CD4-positive, alpha-beta T cell treated with Interferon alpha-2 for 1 hour (primary cell): ENCODE results near the gene PRPS2.

Experiments
- DNase-seq, 2 donors: peaks; one replicate each; pipeline ENCODE4 v3.0.0-alpha.2; 2020 to 2022

Gene PRPS2

DNA sequence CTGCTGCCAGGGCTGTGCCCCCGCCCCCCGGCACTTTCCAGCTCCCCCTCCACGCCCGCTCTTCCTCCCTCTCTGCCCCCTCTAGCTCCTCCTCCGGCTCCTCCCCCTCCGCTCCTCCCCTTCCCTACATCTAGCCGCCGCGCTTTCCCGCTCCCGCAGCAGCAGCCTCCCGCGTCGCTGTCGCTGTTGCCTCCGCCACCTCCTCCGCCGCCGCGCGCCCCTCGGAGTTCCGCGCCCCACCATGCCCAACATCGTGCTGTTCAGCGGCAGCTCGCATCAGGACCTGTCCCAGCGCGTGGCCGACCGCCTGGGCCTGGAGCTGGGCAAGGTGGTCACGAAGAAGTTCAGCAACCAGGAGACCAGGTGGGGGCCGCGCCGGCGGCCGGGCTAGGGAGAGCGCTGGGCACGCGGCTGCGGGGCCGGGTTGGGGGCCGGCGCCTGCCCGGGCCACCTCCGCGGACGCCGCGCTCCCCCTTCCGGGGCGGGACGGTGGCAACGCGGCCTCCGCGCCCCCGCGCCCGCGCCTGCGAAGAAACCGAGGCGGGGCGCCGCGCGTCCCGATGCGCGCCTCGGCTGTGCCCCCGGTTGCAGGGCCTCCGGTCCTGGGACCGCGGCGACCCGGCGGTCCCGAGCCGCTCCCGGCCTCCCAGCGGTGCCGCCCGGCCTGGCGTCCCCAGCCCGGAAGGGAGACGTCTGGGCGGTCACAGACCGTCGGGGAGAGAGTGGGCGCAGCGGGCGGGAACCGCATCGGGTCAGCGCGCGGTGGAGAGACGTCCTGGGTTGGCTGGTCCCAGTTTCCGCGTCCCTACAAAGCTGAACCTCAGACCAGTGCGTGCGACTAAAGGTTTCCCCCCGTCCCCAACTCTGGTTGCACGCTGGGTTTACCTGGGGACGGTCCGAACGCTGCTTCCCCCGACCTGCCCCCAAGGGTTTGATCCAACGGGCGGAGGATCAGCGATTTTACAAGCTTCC is at the start of gene PRPS2:
Gene PRPS2 (plus strand): TSS at position 156 of the 972 bp plus-strand sequence. CDS start 86 bp downstream, at position 242.
- DNase-seq: peak; percentile 70 to 77

DNA sequence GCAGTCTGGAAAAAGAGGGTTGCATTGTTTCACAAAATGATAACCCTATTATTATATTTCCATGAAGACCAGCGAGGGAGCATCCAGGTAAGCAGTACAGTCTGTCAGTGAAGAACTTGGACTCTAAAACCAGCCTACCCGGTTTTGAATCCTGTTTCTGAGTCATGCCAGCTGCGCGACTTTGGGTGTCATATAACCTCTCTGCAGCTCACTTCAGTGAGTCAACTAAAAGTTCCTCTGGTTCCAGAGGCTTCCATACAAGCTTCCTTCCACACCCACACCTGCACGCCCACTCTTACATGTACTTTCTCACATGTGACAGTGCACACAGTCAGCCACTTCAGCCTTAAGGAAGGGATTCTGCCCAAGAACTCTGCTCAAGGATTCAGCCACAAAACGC is 49.8 kb upstream of the PRPS2 start:
- no peak for DNase-seq

DNA sequence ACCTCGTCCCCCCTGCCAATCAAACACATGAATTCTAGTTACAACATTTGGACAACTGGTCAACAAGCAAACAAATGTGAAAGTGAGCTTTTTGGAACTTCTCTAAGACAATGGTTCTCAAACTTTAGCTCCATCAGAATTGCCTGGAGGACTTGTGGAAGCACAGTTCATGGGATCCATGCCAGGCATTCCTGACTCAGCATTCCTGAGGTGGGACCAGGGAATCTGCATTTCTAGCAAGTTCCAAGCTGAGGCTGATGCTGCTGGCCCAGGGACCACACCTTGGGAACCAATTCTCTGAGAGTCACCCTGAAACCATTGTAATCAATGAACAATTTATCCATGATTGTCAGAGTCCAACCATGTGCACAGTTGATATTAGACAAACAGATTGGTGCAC is 43.8 kb upstream of the PRPS2 start:
- DNase-seq: no peak

DNA sequence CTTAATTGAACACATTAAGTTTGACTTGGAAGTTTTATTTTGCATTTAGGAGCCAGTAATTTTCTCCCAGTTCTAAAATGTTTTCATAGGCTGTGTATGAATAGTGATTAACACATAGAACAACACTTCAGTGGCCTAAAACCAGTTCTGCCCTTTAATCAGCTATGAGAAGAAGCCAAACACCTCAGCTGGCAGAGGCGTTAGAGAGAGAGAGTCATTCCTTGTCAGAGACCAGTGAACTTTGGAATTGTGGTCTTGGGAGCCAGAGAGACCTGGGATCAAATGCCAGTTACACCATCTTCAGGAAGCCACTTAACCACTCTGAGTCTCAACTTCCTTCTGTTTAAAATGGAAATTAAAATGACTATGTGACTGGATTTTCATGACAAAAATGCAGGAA is 39.3 kb upstream of the PRPS2 start:
- DNase-seq: no peak

DNA sequence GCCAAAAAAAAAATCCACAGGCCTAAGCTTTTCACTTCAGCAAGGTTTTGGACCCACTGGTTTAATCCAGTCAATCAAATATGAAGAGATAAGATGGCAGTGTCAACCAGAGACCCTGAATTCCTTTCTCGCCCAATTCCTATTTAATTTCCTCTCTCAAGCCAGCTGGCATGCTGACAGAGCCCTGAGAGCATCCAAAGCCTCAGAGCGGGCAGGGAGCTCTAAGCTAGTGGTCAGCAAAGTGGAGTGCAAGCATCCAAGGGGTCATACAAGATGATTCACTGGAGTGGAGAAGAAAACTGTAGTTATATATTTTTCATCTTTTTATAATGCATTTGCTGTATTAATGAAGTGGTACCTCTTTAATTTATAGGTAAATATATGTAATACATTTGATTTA is 37.8 kb upstream of the PRPS2 start:
- DNase-seq: no peak

DNA sequence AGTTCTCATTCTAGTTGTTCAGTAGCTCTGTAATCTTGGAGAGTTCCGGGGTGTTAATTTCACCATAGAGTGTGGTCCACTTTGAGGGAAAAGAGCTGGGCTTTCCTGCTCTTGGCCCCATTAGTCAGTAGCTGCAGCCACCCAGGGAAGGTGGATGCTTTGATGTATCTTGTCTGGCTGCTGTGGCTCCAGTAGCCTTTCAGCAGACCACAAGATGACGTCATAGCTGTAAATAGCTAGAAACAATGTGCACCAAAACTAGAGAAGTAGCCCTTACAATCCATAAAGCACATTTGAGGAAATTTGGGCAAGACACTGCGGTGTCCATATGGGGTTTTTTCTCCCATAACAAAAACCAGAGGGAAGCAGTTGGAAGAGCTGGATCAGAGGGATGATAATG is 32.9 kb upstream of the PRPS2 start:
- DNase-seq: no peak

DNA sequence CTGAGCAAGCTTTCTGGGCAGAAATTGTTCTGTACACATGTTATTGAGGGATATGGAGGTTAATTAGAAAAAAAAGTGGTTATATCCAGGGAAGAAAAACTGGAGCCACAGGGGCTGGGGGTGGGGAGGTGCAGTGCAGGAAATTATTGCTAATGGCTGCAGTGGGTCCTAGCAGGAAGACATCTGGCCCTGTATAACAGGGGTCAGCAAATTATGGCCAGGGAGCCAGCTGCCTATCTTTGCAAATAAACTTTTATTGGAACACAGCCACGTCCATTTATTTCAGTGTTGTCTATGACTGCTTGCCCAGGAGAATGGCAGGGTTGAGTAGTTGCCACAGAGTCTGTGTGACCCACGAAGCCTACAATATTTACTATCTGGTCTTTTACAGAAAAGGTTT is 23.4 kb upstream of the PRPS2 start:
- DNase-seq: no peak

DNA sequence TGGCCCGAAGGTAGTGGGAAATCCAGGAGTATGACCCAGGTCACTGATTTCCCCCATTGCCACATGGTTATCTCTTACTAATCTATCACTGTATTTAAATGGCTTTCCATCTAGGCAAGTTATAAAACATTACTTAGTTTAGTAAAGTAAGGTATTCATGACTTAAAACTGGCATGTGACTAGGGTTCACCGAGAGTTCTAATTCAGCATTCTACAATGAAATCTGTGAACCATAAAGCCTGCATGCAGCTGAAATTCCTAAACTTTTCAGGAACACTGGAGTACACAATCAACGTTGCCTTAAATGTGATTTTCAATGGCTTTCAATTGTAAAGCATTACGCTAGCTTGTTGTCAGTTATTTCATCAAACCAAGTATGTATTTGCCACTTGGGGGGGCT is 22.7 kb upstream of the PRPS2 start:
- no peak for DNase-seq

DNA sequence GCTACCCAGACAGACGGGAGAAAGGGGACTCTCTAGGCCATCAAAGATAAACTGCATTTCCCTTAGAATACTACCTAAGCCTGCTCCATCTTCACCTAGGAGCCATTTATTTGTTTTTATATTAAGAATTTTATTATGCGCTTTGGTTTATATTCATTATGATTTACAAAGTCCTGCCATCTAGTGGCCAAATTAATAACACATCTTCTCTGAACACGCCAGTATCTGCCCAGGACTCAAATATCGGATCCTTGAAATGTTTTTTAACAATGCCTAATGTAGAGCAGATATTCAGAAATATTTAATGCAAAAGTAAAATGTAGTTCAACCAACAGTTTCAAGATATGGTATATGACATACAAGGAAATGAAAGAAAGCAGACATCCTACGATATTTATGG is 20.8 kb upstream of the PRPS2 start:
- peak in 1 of 2 donors; percentile 35 for DNase-seq

DNA sequence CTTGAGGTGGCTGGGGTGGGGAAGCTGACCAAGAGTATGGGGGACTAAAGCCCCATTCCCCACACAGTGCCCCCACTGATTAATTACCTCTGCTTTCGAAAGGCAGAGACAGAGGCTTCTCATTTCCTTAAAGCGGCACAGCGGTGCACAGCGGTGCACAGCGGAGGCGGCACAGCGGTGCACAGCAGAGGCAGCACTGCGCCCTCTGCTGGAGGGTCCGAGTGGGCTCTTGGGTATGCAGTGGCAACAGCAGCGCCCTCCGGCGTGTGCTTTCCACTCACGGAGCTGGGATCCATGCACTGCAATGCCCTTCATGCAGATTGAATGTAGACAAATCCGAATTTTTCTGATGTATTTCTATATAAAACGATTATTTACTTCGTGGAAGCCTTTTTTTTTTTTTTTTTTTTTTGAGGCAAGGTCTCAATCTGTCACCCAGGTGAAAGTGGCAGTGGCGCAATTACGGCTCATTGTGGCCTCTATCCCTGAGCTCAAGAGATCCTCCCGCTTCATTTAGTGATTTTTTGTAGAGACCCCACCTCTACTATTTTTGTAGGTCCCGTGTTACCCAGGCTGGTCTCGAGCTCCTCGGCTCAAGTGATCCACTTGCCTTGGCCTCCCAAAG is 19.7 kb upstream of the PRPS2 start:
- peak; percentile 67 to 74 for DNase-seq

DNA sequence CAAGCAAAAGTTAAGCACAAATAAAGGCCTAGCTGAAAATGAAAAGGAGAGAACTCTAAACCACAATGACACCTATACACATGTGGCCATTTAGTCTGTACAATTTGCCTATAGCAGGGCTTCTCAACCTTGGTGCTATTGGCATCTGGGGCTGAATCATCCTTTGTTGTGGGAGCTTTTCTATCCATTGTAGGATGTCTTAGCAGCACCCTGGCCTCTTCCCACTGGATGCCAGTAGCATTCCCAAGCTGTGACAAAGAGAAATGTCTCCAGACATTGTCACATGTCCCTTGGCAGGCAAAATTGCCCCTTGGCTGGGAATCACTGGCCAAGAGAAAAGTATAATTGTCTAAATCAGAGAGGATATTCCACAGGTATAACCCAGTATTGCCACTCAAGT is 13.5 kb upstream of the PRPS2 start:
- DNase-seq: no peak

DNA sequence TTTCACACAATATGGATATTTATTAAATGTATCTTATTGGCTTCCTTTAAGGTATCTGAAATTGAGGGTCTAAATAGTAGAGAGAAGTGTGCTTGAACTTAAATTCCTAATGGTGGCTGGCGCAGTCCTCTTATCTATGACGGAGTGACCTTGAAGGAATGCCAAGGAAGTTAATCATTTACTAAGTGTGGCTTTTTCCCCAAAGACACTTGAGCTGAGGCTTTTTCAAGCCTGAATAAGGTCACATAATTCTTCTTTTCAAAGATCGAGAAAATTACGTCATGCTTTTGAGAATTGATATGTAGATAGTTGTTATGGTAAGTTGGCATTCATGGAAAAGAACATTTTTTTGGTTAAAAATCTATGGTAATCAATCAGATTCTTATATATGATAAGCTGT is 11.7 kb upstream of the PRPS2 start:
- DNase-seq: no peak

DNA sequence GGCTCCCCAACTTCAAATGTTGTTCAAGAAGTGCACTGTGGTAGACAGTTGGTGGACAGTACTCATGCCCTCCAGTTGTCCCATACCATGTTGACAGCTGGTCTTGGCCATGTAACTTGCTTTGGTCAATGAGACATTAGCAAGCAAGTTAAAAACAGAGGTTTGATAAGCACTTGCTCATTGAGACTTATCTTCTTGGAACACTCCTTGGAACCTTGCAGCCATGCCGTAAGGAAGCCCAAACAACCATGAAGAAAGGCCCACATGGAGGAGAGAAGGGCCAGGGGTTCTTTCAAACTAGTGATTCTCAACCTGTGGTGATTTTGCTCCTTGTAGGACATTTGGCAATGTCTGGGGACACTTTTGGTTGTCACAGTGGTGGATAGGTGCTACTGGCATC is 2.6 kb upstream of the PRPS2 start:
- DNase-seq: no peak

DNA sequence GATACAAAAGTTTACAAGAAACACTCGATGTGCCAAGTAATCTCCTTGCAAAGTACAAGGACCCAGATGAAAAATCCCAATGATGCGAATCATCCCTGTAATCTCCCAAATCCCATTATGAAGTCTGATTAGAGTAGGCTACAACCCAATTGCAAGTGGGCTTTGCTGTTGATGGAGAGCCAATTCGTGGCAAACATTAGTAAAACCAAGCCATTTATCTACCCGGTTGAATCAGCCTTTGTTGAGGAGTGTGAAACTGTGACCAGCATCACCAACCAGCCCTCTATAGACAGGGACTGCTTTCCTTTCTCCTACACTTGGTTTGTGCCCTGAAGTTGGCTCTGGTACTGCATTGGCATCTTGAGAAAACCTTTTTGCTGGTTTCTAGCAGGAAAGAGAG is 1.2 kb upstream of the PRPS2 start:
- DNase-seq: no peak

DNA sequence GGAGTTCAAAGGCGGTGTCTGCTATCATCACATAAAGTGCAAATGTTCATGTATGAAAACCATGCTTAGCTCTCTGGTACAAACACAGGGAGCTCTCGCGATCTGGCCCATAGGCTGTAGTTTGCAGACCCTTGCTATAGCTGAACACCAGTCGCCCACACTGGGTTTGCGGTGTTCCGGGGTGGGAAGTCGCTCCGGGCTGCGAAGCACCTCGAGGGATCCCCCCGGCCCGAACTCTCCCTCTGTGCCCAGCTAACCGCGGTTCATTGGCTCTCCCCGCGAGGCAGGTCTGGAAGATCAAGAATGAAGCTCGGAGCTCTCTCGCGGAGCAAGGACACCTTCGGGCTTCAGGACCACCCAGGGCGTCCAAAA is 341 bp upstream of the PRPS2 start:
- DNase-seq: no peak

DNA sequence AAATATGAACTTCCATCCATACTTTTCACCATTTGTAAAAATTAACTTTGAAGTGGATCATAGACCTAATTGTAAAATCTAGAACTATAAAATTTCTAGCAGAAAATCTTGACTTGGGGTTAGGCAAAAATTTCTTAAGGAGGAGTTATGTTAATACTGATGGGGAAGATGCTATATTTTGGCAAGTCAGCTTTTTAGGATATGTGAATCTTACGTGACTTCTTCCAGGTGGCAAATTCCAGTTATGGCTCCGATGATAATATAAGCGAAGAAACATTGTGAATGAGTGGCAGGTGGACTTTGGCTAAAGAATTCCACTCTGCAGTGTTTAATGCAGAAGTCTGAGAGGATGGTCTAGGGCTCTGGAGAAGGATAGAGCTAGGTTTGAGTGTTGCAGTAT is 1.5 kb downstream of the PRPS2 start:
- DNase-seq: no peak

DNA sequence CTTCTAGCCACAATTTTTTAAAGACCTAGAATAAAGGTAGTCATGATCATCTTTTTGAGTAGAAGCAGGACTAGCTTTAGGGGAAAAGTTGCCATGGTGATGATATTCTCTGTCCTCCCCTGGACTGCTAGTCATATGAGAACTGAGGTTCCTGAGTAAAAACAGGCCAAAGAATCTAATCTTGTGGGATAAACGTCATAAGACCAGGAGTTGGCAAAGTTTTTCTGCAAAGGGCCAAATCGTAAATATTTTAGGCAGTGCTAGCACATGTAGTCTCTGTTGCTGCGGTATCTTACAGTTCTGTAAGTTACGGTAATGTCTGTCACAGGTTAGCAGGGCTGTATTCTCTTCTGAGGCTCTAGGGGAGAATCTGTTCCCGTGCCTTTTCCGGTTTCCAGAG is 3.4 kb downstream of the PRPS2 start:
- no peak for DNase-seq

DNA sequence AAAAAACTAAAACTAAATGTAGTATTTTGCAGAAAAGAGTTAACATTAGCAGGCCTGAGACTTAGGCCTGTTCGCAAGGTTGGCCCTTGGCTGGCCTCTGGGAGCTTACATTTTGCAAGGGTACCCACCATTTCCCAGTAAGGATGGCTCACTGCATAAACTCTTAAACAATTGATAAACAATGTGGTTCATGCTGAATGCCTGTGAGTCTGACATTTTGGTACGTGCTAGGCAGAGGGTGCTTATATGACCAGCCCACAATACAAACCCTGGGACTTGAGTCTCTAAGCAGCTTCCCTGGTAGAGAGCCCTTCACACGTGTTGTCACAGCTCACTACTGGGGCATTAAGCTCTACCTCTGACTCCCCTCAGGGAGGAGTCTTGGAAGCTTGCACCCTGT is 7.4 kb downstream of the PRPS2 start:
- DNase-seq: no peak

DNA sequence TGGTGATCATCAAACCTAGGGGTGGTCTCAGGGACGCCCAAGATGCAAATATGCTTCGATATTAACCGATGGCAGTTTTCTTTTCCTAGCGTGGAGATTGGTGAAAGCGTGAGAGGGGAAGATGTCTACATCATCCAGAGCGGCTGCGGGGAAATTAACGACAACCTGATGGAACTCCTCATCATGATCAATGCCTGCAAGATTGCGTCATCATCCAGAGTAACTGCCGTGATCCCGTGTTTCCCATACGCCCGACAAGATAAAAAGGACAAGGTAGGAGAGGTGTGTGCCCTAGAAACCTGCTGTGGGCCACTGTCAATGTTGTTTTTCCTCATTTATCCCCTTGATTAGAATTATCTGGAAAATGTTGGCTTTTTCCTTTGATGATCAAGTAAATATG is 7.9 kb downstream of the PRPS2 start:
- DNase-seq: no peak

DNA sequence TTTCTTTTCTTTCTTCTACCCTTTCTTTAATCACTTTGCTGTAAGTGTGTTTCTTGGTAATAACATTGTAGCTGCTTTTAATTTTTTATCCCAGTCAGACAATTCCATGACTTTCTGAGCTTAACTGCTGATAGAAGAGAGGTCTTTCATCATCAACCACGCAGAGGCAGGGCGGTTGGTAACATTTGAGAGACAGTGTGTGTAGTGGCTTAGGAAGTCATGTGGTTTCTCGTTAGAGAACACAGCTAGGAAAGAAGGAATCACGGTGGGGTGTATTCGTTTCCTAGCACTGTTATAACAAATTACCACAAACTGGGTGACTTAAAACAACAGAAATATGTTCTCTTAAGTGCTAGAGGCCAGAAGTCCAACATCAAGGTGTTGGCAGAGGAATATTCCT is 11.5 kb downstream of the PRPS2 start:
- DNase-seq: peak; percentile 9 to 14

DNA sequence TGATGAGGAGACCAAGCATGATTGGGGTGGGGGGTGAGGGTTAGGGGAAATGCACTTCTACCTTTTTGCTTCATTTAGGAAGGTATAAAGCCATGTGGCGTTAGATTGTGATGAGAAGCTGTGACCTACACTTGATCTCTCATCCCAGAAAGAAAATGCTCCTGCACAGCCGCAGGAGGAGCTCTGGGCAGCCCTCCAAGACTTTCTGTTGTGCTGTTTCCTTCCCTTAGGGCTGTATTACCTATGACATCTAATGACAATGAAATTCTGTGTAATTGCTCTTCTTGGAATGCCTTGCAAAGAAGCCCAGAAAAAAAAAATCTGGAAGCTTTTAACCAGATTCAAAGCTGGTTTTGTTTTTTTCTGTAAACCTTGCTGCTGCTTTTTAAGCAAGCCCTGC is 13.4 kb downstream of the PRPS2 start:
- DNase-seq: no peak

DNA sequence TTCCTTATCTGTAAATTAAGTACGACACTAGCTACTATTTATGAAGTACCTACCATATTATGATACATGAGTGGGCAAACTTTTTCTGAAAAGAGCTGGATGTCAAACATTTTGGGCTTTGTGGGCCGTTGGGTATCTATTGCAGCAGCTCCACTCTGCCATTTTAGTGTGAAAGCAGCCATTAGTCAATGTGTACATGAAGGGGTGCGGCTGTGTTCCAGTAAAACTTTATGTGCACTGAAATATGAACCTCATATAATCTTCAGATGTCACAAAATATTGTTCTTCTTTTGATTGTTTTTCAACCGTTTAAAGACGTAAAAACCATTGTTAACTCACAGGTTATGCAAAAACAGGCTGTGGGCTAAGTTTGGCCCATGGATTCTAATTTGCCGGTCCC is 14.1 kb downstream of the PRPS2 start:
- DNase-seq: no peak

DNA sequence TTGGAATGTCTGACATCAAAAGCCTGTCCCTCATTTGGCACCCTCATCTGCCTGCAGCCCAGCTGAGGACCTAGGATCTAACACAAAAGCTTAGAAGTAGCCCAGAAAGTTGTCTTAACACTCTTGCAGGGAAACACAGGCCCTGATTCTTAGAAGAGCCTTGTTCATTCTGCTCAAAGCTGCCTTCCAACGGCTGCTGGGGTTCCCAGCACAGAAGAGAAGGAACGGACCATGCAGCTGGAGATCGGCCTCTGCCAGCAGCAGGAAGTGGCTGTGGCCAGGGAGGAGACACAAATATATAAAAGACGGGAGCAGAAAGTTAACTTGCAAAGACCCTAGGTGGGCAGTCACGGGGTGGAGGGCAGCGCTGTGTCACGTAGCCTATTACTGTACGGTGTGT is 20.4 kb downstream of the PRPS2 start:
- DNase-seq: no peak

DNA sequence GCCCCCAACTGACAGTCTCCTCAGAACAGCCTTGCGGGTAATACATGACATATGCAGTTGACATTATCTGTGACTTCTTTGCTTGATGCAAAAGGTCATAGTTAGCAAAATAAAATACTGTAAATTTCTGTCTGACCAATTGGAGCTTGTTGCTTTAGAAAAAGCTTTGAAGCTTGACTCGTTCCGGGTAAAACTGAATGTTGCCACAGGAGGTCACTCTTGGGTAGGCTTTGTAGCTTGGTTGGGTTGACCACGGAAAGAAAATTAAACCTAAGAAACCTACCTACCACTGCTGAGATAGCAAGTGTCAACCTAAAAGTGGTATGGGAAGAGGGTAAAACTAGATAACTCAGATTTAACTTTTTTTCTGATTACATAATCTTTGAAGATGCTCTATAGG is 23.2 kb downstream of the PRPS2 start:
- DNase-seq: peak; percentile 47 to 52

DNA sequence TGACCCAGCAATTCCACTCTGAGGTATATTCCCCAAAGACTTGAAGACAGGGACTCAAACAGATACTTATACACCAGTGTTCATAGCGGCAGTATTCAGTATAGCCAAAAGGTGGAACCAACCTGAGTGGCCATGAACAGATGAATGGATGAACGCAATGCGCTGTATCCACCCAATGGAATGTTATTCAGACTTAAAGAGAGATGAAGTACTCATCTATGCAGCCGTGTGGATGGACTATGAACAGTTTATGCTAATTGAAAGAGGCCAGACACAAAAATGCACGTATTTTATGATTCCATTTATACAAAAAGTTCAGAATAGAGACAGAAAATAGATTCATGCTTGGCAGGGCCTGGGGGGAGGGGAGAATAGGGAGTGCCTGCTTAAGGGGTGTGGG is 26.3 kb downstream of the PRPS2 start:
- DNase-seq: no peak
